Endothelial cell of umbilical vein (primary cell): ENCODE data around the gene TMC1. TPM values are rescaled to one million over a fixed set of nuclear protein-coding genes. Genes with fewer than 3 reads are reported as not detected.

ENCODE experiments used
- BruUV-seq: library from RNA; stranded (reverse); fragments of 400-500 nt; replicated peaks from 2 replicates; lab custom pipeline; 2021; lab: Mats Ljungman, UMichigan
- CTCF ChIA-PET: fragments of 300-600, 350-600 bp; sonication (Branson Sonifier 250); formaldehyde crosslinking; loops from one replicate; lab custom pipeline; 2021; ENCODE audit warnings: antibody characterized with exemption, inconsistent platforms; lab: Charles Lee
- POLR2A ChIA-PET: fragments of 300-600, 350-600 bp; sonication (Branson Sonifier 250); formaldehyde crosslinking; loops from one replicate; lab custom pipeline; 2021; ENCODE audit warnings: antibody characterized with exemption, inconsistent platforms; lab: Charles Lee
- DNase-seq: peaks from one replicate; pipeline ENCODE4 v3.0.0-alpha.2; 2011; ENCODE audit warnings: low read depth, low spot score
- FAIRE-seq: peaks from 2 replicates; lab custom pipeline; 2011; peaks lifted over from hg19 to GRCh38; lab: Jason Lieb, UNC
- H2AFZ ChIP-seq: 2 replicates; pipeline ENCODE4 v1.6.0; 2012; ENCODE audit warnings: low read depth, low read length, control low read depth, inconsistent platforms
- H3K27ac ChIP-seq: 2 replicates; pipeline ENCODE4 v1.5.1; 2011; ENCODE audit warnings: low read depth, mild to moderate bottlenecking, control low read depth, low read length, moderate library complexity; ENCODE audit not compliant: insufficient read depth
- H3K27me3 ChIP-seq, 2 experiments: 2 replicates each; pipeline versions ENCODE4 v1.6.0 to v1.6.1; 2011; ENCODE audit warnings: low read length in 2 of 2, mixed read lengths in 1 of 2; ENCODE audit not compliant: control insufficient read depth in 2 of 2, insufficient read depth in 2 of 2
- H3K36me3 ChIP-seq, 2 experiments: 2 replicates in 1 of 2; 3 replicates in 1 of 2; pipeline ENCODE4 v1.5.1; 2011; ENCODE audit warnings: low read length in 2 of 2, mild to moderate bottlenecking in 1 of 2, moderate library complexity in 1 of 2; ENCODE audit not compliant: control insufficient read depth in 2 of 2, insufficient read depth in 2 of 2; ENCODE audit errors: extremely low read depth in 1 of 2
- H3K4me1 ChIP-seq: 3 replicates; pipeline ENCODE4 v1.5.1; 2011; ENCODE audit warnings: mild to moderate bottlenecking, low read length; ENCODE audit not compliant: control insufficient read depth, insufficient read depth; ENCODE audit errors: extremely low read depth
- H3K4me2 ChIP-seq: 2 replicates; pipeline ENCODE4 v1.6.1; 2011; ENCODE audit warnings: low read length, control low read depth, mixed read lengths; ENCODE audit not compliant: insufficient read depth
- H3K4me3 ChIP-seq, 3 experiments: fragments of 200-600 bp in 1 of 3; sonication (generic), shearing (Covaris generic) in 1 of 3; replicated peaks in 1 of 3; 2 replicates each; pipeline ENCODE4 v1.5.1; 2011 to 2016; ENCODE audit warnings: control low read depth in 3 of 3, low read length in 3 of 3, mild to moderate bottlenecking in 2 of 3, inconsistent platforms in 1 of 3, low read depth in 1 of 3, moderate library complexity in 1 of 3; ENCODE audit not compliant: insufficient read depth in 1 of 3
- H3K79me2 ChIP-seq: 2 replicates; pipeline ENCODE4 v1.6.0; 2012; ENCODE audit warnings: low read length, inconsistent platforms; ENCODE audit not compliant: control insufficient read depth, insufficient read depth
- H3K9ac ChIP-seq: replicated peaks from 2 replicates; pipeline ENCODE3; 2011; ENCODE audit warnings: low read length, control low read depth; ENCODE audit not compliant: insufficient read depth; ENCODE audit errors: extremely low read depth
- H3K9me1 ChIP-seq: replicated peaks from 3 replicates; pipeline ENCODE4 v1.6.0; 2011; ENCODE audit warnings: mild to moderate bottlenecking, low read length; ENCODE audit not compliant: control insufficient read depth, insufficient read depth; ENCODE audit errors: extremely low read depth
- H3K9me3 ChIP-seq: replicated peaks from 2 replicates; pipeline ENCODE4 v1.5.1; 2012; ENCODE audit warnings: low read length, inconsistent platforms; ENCODE audit not compliant: control insufficient read depth, insufficient read depth
- H4K20me1 ChIP-seq: replicated peaks from 2 replicates; pipeline ENCODE3; 2011; ENCODE audit warnings: mild to moderate bottlenecking, low read length; ENCODE audit not compliant: control insufficient read depth, insufficient read depth; ENCODE audit errors: extremely low read depth
- EZH2 ChIP-seq: IDR thresholded peaks from 2 replicates; pipeline ENCODE4 v1.6.1; 2012; ENCODE audit warnings: borderline replicate concordance, low read depth, mild to moderate bottlenecking, moderate library complexity, low read length, inconsistent platforms; ENCODE audit not compliant: severe bottlenecking
- FOS ChIP-seq: IDR thresholded peaks from 2 replicates; pipeline ENCODE4 v1.6.1; 2011; ENCODE audit warnings: mild to moderate bottlenecking, low read length, moderate library complexity, borderline replicate concordance; ENCODE audit not compliant: insufficient read depth
- GATA2 ChIP-seq: IDR thresholded peaks from 2 replicates; pipeline ENCODE4 v1.7.0; 2011; ENCODE audit warnings: low read depth, mild to moderate bottlenecking, moderate library complexity, mixed read lengths, low read length; ENCODE audit not compliant: insufficient read length, insufficient read depth
- MAX ChIP-seq: IDR thresholded peaks from 2 replicates; pipeline ENCODE4 v1.6.1; 2011; ENCODE audit not compliant: insufficient read depth, insufficient read length
- MYC ChIP-seq: IDR thresholded peaks from one replicate; pipeline ENCODE4 v1.6.1; 2011; ENCODE audit warnings: mild to moderate bottlenecking, low read depth, low read length
- POLR2AphosphoS5 ChIP-seq: IDR thresholded peaks from 2 replicates; pipeline ENCODE4 v1.6.1; 2012; ENCODE audit warnings: low read depth, mild to moderate bottlenecking, control low read depth, low read length, moderate library complexity; ENCODE audit not compliant: insufficient read depth
- dilution Hi-C: fragments of 300-500 bp; cut with MboI; formaldehyde crosslinking; loops from one replicate; pipeline ENCODE4 v1.15.0; 2019; ENCODE audit warnings: low sequenced_read_pairs; ENCODE audit not compliant: extremely low pct_ligation_motif_present
- intact Hi-C: fragments of 100-400 bp; cut with micrococcal nuclease; formaldehyde crosslinking; loops from one replicate; pipeline ENCODE4 v1.10.0; 2022
- polyA plus RNA-seq, 4 experiments: library from polyadenylated mRNA; depleted of rRNA in 3 of 4; stranded (reverse) in 3 of 4; unstranded in 1 of 4; fragments of >200 nt; gene quantifications; 2 replicates each; pipeline versions ENCODE4 v1.2.1 to v1.2.3, GENCODE V29; 2011 to 2012; ENCODE audit warnings: missing spikeins in 1 of 4
- total RNA-seq: library from RNA; stranded (reverse); gene quantifications from 2 replicates; pipeline ENCODE4 v1.2.3, GENCODE V29; 2021

Gene TMC1
- total and polyA plus RNA-seq, 2 donors (not counting 3 experiments of a cell fraction or from before 2014, with no cell fraction given) = 1.5 TPM; not detected in 1

GRCh38 chr9:72872718-72873117 is 351.3 kb downstream of the TMC1 start:
- dilution Hi-C loops = loop anchor here (25.0 kb wide), 1 partner anchor 215 kb away; no protein-coding TSS in a partner anchor
- no TSS peak for BruUV-seq
- intact Hi-C loops = loop anchor here (5.0 to 10.0 kb wide), 2 partner anchors 48 to 75 kb away; no protein-coding TSS in a partner anchor

DNA sequence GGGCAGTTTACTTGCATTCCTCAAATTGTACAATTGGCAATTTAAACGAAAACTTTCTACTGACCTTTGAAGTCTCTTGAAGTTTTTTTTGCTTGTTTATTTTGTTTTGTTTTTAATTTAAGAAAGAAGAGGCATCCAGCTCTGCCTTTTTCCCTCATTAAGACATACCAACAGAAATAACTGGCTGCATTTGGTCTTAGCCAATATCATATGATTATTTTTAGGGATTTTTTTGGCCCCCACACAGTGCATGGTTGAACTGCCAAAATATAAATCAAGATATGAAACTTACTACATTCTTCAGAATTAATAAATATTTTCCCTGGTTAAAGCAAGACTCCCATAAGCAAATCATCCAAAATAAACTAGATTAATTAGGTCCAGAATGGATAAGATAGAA is 352.0 kb downstream of the TMC1 start:
- no peak overlapping the region for H2AFZ ChIP-seq
- CTCF ChIA-PET = interaction anchor here (0.7 to 6.0 kb wide), 7 partner anchors 11 to 834 kb away, joined by 3 to 201 read pairs (median 21); no protein-coding TSS in a partner anchor
- DNase-seq = no peak
- no peak for TF ChIP-seq MAX
- no peak for TF ChIP-seq EZH2
- no peak for TF ChIP-seq GATA2
- no peak for TF ChIP-seq POLR2AphosphoS5
- dilution Hi-C loops = loop anchor here (25.0 kb wide), 1 partner anchor 214 kb away; no protein-coding TSS in a partner anchor
- intact Hi-C loops = loop anchor here (5.0 to 10.0 kb wide), 2 partner anchors 49 to 74 kb away; no protein-coding TSS in a partner anchor
- no peak overlapping the region for H3K9ac ChIP-seq
- no peak overlapping the region for H3K27ac ChIP-seq
- no peaks in the 10 kb centered on the region for H3K36me3 ChIP-seq
- H3K9me1 ChIP-seq = no peaks in the 10 kb centered on the region
- no peak overlapping the region for H3K4me3 ChIP-seq
- no peak overlapping the region for H3K4me2 ChIP-seq
- no TSS peak for BruUV-seq
- POLR2A ChIA-PET = no interaction called here
- H3K27me3 ChIP-seq = no peaks in the 10 kb centered on the region
- H3K79me2 ChIP-seq = no peaks in the 10 kb centered on the region
- H3K9me3 ChIP-seq = no peaks in the 10 kb centered on the region
- FAIRE-seq = no peak
- peaks cover 5% of the 10 kb centered on the region for H3K4me1 ChIP-seq
- H4K20me1 ChIP-seq = no peaks in the 10 kb centered on the region

More at GRCh38 chr9:72872718-72873117, 351.3 kb downstream of the TMC1 start:
- TF ChIP-seq FOS (no peak), MYC (no peak)
- Histone ChIP-seq H4K20me1 (no peaks in the 10 kb centered on the region), H2AFZ (no peak overlapping the region), H3K79me2 (no peaks in the 10 kb centered on the region), H3K4me2 (no peak overlapping the region), H3K9ac (no peak overlapping the region), H3K4me1 (peaks cover 5% of the 10 kb centered on the region), H3K4me3 (no peak overlapping the region), H3K27ac (no peak overlapping the region), H3K9me3 (no peaks in the 10 kb centered on the region), H3K36me3 (no peaks in the 10 kb centered on the region), H3K9me1 (no peaks in the 10 kb centered on the region), H3K27me3 (no peaks in the 10 kb centered on the region)
- ChIA-PET CTCF (interaction anchor here (0.5 to 6.0 kb wide), 22 partner anchors 9 to 834 kb away, joined by 3 to 201 read pairs (median 7); no protein-coding TSS in a partner anchor), POLR2A (no interaction called here)
- peak; percentile 24 for DNase-seq
- FAIRE-seq = no peak
